IPS-18c (cell line): ENCODE data around the gene HNRNPF.

Experiments
- H3K4me3 ChIP-seq: 2 replicates; pipeline ENCODE4 v1.7.0; 2013; ENCODE audit warnings: low read depth, mild to moderate bottlenecking, low read length, moderate library complexity; ENCODE audit not compliant: insufficient read depth
- H3K9me3 ChIP-seq: one replicate; pipeline ENCODE4 v1.6.1; 2013; ENCODE audit warnings: mild to moderate bottlenecking, low read length, moderate library complexity; ENCODE audit not compliant: control insufficient read depth, insufficient read depth

The HNRNPF gene

DNA sequence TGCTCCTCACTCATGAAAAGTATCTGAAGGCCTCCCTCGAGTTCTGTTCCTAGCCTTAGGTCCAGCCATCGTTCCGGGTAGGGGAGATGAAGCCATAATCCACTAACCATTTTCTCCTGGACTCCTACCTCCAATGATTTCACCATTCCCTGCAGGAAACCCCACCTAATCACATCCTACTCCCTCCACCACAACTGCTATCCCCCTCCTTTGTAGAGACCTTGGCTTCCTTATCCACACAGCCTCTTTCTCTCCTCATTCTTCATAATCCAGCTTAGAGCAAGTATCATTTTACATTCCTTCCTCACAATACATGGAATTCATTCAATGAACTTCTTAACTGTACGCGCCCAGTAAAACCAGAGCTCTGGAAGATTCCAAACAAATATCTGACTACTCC is 18.7 kb downstream of the HNRNPF start:
- H3K4me3 ChIP-seq: no peak overlapping the region
- H3K9me3 ChIP-seq: no peaks in the 10 kb centered on the region

- no peaks in the 10 kb centered on the region for H3K9me3 ChIP-seq
Observed at GRCh38 chr10:43389867-43390266, 19.1 kb downstream of the HNRNPF start.

GRCh38 chr10:43387678-43388032 is 21.3 kb downstream of the HNRNPF start:
- H3K9me3 ChIP-seq: no peaks in the 10 kb centered on the region
- no peak overlapping the region for H3K4me3 ChIP-seq

More at GRCh38 chr10:43389867-43390266, 19.1 kb downstream of the HNRNPF start:
- no peak overlapping the region for H3K4me3 ChIP-seq

- Histone ChIP-seq H3K4me3 (no peak overlapping the region), H3K9me3 (no peaks in the 10 kb centered on the region)
Observed at GRCh38 chr10:43386981-43387677, 21.9 kb downstream of the HNRNPF start.

DNA sequence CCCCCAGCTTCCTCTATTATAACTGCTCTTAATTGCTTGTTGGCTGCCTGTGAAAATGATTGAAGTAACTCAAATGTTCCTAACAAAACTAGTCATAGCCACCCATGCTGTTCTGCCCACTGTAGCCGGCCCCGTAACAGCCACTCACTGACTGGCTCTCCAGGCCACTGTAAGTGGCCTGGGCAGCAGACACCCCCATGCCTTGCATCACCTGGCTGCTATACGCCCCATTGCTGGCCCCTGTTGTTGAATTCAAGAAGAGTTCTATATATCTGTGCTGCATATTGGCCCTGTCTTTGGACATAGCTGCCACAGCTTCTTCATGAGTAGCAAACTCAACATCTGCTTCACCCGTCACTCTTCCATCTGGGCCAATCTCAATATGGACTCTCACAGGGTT is 22.4 kb downstream of the HNRNPF start:
- Histone ChIP-seq H3K9me3 (no peaks in the 10 kb centered on the region), H3K4me3 (no peak overlapping the region)

GRCh38 chr10:43385412-43386004 is 23.5 kb downstream of the HNRNPF start:
- Histone ChIP-seq H3K9me3 (no peaks in the 10 kb centered on the region), H3K4me3 (no peak overlapping the region)

DNA sequence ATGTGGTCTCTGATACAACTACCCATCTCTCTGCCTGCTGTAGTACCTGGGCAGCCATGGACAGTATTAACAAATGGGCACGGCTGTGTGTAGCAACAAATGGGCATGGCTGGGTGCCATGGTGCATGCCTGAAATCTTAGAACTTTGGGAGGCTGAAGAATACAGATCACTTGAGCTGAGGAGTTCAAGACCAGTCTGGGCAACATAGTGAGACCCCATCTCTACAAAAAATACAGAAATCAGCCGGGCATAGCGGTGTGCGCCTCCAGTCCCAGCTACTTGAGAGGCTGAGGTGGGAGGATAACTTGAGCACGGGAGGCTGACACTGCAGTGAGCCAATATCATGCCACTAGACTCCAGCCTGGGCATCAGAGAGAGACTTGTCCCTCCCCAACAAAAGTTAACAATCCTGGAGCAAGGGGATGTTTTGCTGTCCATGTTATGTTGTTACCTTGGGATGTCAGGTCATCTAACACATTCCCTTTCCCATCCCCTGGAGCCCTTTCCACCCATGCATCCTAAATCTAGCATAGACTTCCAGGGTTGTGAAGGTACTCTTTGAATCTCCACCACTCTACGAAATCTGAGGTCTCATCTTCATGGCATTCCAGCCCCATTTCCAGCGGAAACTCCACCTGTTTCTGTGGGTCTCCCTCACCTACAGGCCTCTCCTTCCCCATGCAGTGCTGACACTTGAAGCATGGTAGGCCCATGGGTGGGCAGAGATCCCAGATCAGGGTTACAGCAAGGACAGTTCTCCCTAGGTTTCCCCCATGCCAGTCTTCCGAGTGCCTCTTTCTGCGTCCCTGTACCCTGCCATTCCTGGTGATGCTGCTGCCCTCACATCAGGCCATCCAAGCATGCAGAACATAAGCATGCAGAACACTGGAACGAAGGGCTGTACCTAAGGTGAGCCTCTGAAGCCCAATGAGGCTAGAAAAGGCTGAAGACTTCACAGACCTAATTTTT is 24.4 kb downstream of the HNRNPF start:
- H3K9me3 ChIP-seq: no peaks in the 10 kb centered on the region
- no peak overlapping the region for H3K4me3 ChIP-seq

DNA sequence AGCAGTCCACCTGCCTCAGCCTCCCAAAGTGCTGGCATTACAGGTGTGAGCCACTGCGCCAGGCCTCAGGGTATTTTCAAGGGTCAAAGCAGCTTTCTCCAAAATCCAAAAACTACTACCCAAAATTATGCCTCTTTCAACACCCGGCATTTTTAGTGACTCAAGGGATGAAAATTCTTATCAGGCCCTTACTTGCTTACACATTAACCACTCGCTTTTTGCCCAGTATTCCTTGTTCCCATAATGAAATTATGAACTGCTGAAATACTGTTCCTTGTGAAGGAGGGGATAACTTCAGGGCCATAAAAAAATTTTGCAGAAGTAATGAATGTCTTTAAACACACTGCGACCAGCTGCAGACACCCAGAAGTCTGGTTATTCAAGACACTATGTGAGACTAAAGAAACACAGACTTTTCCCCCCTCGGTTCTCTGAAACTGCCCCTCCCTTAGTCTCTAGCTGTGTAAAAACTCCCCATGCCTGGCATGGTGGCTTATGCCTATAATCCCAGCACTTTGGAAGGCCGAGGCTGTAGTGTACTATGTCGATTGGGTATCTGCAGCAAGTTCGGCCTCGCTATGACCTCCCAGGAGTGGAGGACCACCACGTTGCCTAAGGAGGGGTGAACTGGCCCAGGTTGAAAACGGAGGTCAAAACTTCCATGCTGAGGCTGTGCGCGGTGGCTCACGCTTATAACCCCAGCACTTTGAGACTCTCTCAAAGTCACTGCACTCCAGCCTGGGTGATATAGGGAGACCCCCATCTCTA is 25.6 kb downstream of the HNRNPF start:
- no peaks in the 10 kb centered on the region for H3K9me3 ChIP-seq
- no peak overlapping the region for H3K4me3 ChIP-seq

DNA sequence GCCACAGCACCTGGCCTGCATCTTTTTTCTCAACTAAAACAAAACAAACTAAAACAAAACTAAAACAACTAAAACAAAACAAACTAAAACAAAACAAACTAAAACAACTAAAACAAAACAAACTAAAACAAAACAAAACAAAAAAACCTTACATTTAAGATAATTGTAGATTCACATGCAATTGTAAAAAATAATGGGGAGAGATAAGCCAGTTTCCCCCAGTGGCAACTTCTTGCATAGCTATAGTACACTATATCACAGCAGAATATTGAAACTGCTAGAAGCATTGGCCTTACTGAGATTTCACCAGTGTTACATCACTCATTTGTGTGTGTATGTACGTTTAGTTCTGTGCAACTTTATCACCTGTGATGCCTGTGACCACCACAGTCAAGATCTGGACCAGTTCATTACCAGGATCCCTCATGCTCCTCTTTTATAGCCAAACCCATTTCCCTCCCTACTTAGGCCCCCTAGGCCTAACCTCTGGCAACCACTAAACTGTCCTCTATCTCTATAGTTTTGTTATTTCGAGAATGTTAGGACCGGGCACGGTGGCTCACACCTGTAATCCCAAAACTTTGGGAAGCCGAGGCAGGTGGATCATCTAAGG is 28.3 kb downstream of the HNRNPF start:
- H3K4me3 ChIP-seq: no peak overlapping the region
- no peaks in the 10 kb centered on the region for H3K9me3 ChIP-seq

- Histone ChIP-seq H3K4me3 (no peak overlapping the region), H3K9me3 (no peaks in the 10 kb centered on the region)
Observed at GRCh38 chr10:43377424-43377883, 31.5 kb downstream of the HNRNPF start.

DNA sequence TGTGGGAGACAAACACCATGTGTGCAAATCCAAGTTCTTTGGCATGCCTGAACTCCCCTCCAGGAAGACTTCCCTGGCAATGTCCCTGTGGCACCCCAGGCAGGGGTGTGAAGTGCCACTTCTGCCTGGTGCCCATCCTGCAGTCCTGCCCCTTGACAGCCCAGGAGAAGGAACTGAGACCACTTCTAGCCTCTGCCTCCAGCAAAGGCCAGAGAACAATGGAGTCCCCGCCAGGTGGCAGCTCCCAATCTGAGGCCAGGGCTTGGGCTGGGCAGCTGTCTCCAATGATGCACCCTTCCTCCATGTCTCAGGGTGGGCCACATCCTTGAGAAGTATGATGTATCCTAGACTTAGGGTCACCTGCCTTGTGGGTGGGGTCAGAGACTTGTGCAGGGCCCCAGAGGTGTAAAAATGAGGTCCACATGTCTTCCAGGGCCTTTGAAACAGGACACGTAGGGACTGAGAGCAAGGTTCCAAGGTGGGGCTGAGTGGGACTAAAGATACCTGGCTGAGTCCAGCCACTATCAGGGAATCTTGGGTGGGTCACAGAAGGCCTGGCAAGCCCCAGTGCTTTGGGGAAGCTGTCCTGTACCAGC is 32.1 kb downstream of the HNRNPF start:
- Histone ChIP-seq H3K4me3 (no peak overlapping the region), H3K9me3 (no peaks in the 10 kb centered on the region)

GRCh38 chr10:43376046-43376635 is 32.8 kb downstream of the HNRNPF start:
- no peaks in the 10 kb centered on the region for H3K9me3 ChIP-seq
- no peak overlapping the region; the same call in 1 of the 2 replicates for H3K4me3 ChIP-seq

DNA sequence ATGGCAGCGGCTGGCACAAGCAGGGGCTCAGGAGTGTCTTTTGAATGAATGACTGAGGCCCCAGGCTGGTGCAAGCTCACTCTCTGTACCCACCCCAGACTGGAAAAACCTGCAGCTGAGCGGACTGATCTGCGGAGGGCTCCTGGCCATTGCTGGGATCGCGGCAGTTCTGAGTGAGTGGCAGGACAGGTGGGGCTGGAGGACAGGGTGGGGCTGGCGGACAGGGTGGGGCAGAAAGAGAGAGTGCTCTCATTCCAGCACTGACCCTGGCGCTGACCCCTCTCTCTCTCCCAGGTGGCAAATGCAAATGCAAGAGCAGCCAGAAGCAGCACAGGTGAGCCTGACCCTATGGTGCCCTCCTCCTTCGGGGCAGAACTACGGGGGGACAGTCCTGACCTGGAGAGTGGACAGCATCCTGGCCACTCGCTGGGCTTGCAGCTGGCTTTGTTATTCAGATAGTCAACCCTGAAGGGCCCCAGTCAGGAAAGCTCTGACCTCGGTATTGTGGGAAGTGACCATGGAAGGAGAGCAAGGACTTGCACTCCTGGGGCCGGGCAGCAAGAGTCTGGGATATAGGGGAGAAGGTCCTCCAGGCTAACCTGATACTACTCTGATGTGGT is 33.5 kb downstream of the HNRNPF start:
- H3K9me3 ChIP-seq: no peaks in the 10 kb centered on the region
- H3K4me3 ChIP-seq: no peak overlapping the region; the same call in 1 of the 2 replicates

DNA sequence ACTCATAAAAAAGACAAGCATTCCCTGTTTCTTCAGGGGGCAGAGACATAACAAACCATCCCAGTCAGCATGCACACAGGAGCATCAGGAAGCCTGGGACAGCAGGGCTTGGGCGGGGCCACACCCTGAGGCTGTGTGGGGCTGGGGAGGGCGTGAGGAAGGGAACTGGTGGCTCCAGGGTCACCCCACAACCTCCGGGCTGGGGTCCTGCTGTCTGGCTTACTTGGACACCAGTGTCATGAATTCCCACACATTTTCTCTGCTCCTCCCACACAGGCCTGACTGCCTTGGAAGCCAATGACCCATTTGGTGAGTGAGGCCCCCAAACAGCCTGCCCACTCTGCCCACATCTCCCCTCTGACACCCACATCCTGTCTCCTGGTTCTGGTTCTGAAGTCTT is 34.8 kb downstream of the HNRNPF start:
- Histone ChIP-seq H3K4me3 (no peak overlapping the region), H3K9me3 (no peaks in the 10 kb centered on the region)

DNA sequence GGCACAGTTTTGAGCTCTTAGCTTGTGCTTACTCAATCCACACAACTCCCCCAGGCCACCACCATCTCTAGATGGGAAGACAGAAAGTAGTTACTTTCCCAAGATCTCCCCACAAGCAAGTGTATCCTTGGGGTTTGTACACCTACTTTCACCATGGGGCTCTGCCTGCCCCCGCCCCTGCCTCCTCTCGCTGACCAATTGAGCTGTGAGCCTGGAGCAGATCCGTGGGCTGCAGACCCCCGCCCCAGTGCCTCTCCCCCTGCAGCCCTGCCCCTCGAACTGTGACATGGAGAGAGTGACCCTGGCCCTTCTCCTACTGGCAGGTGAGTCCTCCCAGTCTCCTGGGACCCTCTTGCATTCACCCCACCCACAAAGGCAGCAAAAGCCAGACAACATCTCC is 35.5 kb downstream of the HNRNPF start:
- Histone ChIP-seq H3K4me3 (no peak overlapping the region), H3K9me3 (no peaks in the 10 kb centered on the region)
